NCI-H187 treated with DMSO at 0.1 percent for 48 hours (cell line): ENCODE data around the gene CAMK2G.
A peak's percentile ranks its signal among the peaks of the same experiment; 100 is the strongest.
"Not testable (repeated sequence)": the region's sequence is repeated elsewhere in the genome, so short reads cannot be mapped to it uniquely, and the experiment has no call there.

Source experiments
- DNase-seq: peaks from one replicate; lab custom pipeline; 2025; lab: John Stamatoyannopoulos, UW

Gene CAMK2G

GRCh38 chr10:73791871-73792400 is 82.4 kb downstream of the CAMK2G start:
- no peak for DNase-seq

- DNase-seq = no peak
Observed at GRCh38 chr10:73790886-73791625, 83.3 kb downstream of the CAMK2G start.

- no peak for DNase-seq
Observed at GRCh38 chr10:73789659-73790055, 84.7 kb downstream of the CAMK2G start.

GRCh38 chr10:73788864-73789658 is 85.3 kb downstream of the CAMK2G start:
- no peak for DNase-seq

GRCh38 chr10:73787031-73787800 is 87.1 kb downstream of the CAMK2G start:
- not testable (repeated sequence) for DNase-seq

GRCh38 chr10:73786512-73786885 is 87.9 kb downstream of the CAMK2G start:
- DNase-seq = no peak

- no peak for DNase-seq
Observed at GRCh38 chr10:73785721-73786511, 88.4 kb downstream of the CAMK2G start.

GRCh38 chr10:73785211-73785720 is 89.1 kb downstream of the CAMK2G start, which contains the start of gene ZSWIM8:
ZSWIM8 (plus strand) TSS chr10:73785606; CDS start chr10:73785879, 273 bp downstream.
- DNase-seq = peak; percentile 56

GRCh38 chr10:73782749-73783085 is 91.6 kb downstream of the CAMK2G start:
- DNase-seq = no peak

- no peak for DNase-seq
Observed at GRCh38 chr10:73781879-73782748, 92.2 kb downstream of the CAMK2G start, which contains the start of gene CHCHD1. CHCHD1 (plus strand) TSS chr10:73782048; CDS start chr10:73782076, 28 bp downstream.

- DNase-seq = no peak
Observed at GRCh38 chr10:73781548-73781878, 92.8 kb downstream of the CAMK2G start.

GRCh38 chr10:73780966-73781365 is 93.4 kb downstream of the CAMK2G start:
- DNase-seq = no peak

- no peak for DNase-seq
Observed at GRCh38 chr10:73780301-73780700, 94.1 kb downstream of the CAMK2G start.

GRCh38 chr10:73779539-73780197 is 94.7 kb downstream of the CAMK2G start:
- DNase-seq = no peak

- DNase-seq = no peak
Observed at GRCh38 chr10:73779018-73779417, 95.3 kb downstream of the CAMK2G start.

- DNase-seq = no peak
Observed at GRCh38 chr10:73774637-73775036, 99.7 kb downstream of the CAMK2G start.

GRCh38 chr10:73773152-73773879 is 101.0 kb downstream of the CAMK2G start:
- no peak for DNase-seq

GRCh38 chr10:73772281-73773151 is 101.8 kb downstream of the CAMK2G start:
- DNase-seq = no peak
